HT-29 (cell line): Measurements from ENCODE around the gene SPDYE9. TPM values are rescaled to one million over a fixed set of nuclear protein-coding genes. Genes with fewer than 3 reads are reported as not detected.
"Not testable (repeated sequence)": the region's sequence is repeated elsewhere in the genome, so short reads cannot be mapped to it uniquely, and the experiment has no call there.

Experiments
- DNase-seq: peaks from one replicate; pipeline ENCODE4 v3.0.0-alpha.2; 2015; ENCODE audit warnings: low spot score
- small RNA-seq: library from RNA; depleted of rRNA; stranded (forward); fragments of <200 nt; gene quantifications from one replicate; pipeline ENCODE3, GENCODE V24; 2014
- total RNA-seq: library from RNA; depleted of rRNA; stranded (reverse); fragments of >200 nt; shearing (Covaris generic); gene quantifications from 2 replicates; pipeline ENCODE4 v1.2.3, GENCODE V29; 2014; rRNA removed

Gene SPDYE9
- total RNA-seq: not detected in 2 replicates

DNA sequence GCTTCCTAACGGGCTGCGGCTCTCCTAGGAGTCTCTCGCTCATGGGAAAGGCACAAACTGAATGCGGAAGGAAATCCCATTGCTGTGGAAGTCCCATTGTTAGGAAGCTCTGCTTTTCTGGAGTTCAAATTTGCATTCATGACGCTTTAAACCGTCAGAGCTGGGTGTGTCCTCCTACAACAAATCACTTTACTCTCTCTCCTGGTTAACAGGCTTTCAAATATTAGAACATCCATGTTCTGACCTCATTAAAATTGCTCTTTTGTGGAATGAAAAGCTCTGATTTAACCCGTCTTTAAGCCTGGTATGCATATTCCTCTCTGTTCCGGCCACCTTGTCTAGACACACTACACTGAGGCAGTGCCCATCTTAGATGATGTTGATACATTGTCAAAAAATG, at the start of gene SPDYE9:
Gene SPDYE9, minus strand, starts transcription at position 101 of the 400 bp plus-strand sequence. CDS start 1,800 bp downstream, outside the sequence.
- DNase-seq: not testable (repeated sequence)

DNA sequence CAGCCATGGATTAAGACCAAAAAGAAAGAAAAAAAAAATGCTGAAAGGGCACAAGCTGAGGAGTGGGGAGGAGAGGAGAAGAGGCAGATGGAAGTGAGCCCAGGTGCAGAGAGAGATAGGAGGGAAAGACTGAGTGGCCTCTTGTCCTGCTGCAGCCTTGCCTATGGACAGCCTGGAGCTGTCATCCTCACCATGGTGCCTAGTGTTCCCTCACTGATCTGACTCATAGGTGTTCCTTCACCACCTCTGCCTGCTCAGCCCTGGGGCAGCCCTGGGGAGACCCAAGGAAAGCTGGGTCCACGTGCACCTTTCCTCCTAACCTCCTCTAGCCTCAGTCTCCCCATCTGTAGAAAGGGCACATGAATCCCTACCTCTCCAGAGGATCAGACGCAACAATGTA, 49.0 kb upstream of the SPDYE9 start:
- not testable (repeated sequence) for DNase-seq

GRCh38 chr7:73132651-73133217, 46.9 kb upstream of the SPDYE9 start:
- not testable (repeated sequence) for DNase-seq

GRCh38 chr7:73130612-73131011, 44.8 kb upstream of the SPDYE9 start:
- not testable (repeated sequence) for DNase-seq

DNA sequence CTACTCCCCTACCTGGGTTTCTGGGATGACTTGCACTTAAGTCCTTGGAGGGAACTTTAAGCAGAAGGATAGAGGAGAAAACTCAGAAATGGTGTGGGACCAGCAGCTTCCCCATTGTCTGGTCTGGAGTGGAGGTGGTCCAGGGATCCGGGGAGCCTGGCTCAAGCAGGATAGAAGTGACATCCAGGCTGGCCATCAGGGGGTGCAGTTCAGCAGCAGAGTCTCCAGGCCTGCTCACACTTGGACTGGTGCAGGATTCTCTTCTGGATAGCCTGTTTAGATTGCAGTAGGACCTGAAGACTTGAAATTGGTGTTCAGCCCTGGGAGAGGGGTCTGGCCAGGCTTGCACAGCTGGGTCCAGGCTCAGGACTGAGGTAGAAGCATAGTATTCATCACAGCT, 38.3 kb upstream of the SPDYE9 start:
- not testable (repeated sequence) for DNase-seq

- not testable (repeated sequence) for DNase-seq
Observed at GRCh38 chr7:73122778-73123447, 37.1 kb upstream of the SPDYE9 start.

DNA sequence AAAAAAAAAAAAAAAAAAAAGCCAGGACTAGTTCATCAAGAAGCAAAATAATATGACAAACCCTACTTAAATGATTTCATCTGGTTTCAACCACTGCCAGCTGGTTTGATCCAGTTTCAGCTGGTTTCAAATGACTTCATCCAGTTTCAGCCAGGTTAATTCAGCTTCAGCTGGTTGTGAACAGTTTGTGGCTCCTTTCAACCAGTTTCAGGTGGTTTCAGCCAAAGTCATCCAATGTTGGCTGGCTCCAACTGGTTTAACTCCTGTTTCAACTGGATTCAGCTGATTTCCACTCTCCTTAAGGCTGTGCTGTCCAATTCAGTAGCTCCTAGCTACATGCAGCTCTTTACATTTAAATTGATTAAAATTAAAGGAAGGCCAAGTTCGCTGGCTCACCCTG, 32.3 kb upstream of the SPDYE9 start:
- not testable (repeated sequence) for DNase-seq

- DNase-seq: not testable (repeated sequence)
Observed at GRCh38 chr7:73057811-73058210, 28.0 kb downstream of the SPDYE9 start, which contains the start of gene SPDYE11. TSS of gene SPDYE11 (minus strand) at chr7:73057911. CDS start at chr7:73056111, 1,800 bp downstream.

- not testable (repeated sequence) for DNase-seq
Observed at GRCh38 chr7:73029666-73030065, 56.2 kb downstream of the SPDYE9 start, which contains the start of gene SPDYE8. TSS of gene SPDYE8 (minus strand) at chr7:73029766. CDS start at chr7:73027966, 1,800 bp downstream.

Small RNAs within 50 kb of the gene (small RNA-seq; reads per million reads assigned to genes)
- not detected for gene RF00019

Other genes with a start within 250 kb of the SPDYE9 start
- gene POM121, start 160.9 kb downstream of the SPDYE9 start, total RNA-seq: 17.5 and 18.7 TPM in 2 replicates
- gene TRIM74, start 116.6 kb downstream of the SPDYE9 start, total RNA-seq: not detected in 2 replicates
- not detected in 2 replicates for gene SPDYE8, start 56.3 kb downstream of the SPDYE9 start, total RNA-seq
- gene SPDYE11, start 28.1 kb downstream of the SPDYE9 start, total RNA-seq: not detected in 2 replicates
- 72.1 and 87.4 TPM in 2 replicates for gene NSUN5, start 222.8 kb upstream of the SPDYE9 start, total RNA-seq
- not detected in 2 replicates for gene TRIM50, start 242.0 kb upstream of the SPDYE9 start, total RNA-seq
- not detected in 2 replicates for gene FKBP6, start 242.1 kb upstream of the SPDYE9 start, total RNA-seq